Measurements from ENCODE around the gene L2HGDH. TPM values are rescaled to one million over a fixed set of nuclear protein-coding genes. Genes with fewer than 3 reads are reported as not detected.

The L2HGDH gene
- total and polyA plus RNA-seq, 10 of the 15 experiments (the other 5 are each of a cell fraction or from before 2014, with no cell fraction given): 2.6 to 18.3 (median 13.5) TPM

GRCh38 chr14:50265029-50265428 is 47.0 kb downstream of the L2HGDH start:
- no peaks in the 10 kb centered on the region for H3K79me2 ChIP-seq (ENCODE audit: control insufficient read depth, insufficient read depth, low read length)
- POLR2A ChIA-PET: no interaction called here
- RAD21 ChIA-PET (ENCODE audit: unreplicated experiment): no interaction called here
- FAIRE-seq: no peak
- H3K4me2 ChIP-seq (ENCODE audit: control insufficient read depth, insufficient read depth): no peak overlapping the region
- H3K9me3 ChIP-seq (replicated peaks; ENCODE audit: control insufficient read depth, insufficient read depth, low read length): no peaks in the 10 kb centered on the region
- no peak overlapping the region for H2AFZ ChIP-seq (ENCODE audit: control insufficient read depth, low read depth, low read length)
- in situ Hi-C loops (cut with MboI): no loop called here
- DNase-seq (ENCODE audit: low read depth, low spot score): no peak
- TF ChIP-seq ATF2 (IDR thresholded peaks at IDR 0.05; ENCODE audit: low read length): no peak
- TF ChIP-seq CREB1 (IDR thresholded peaks at IDR 0.05; ENCODE audit: low read depth): no peak
- no peak for TF ChIP-seq STAT3 (IDR thresholded peaks at IDR 0.05; ENCODE audit: low read depth, low read length)
- no peak overlapping the region for H3K9ac ChIP-seq (ENCODE audit: control insufficient read depth, insufficient read depth, low read length)
- intact Hi-C loops (cut with micrococcal nuclease; ENCODE audit: unreplicated experiment): no loop called here
- no TSS peak for BruUV-seq (replicated peaks)
- no peak overlapping the region for H3K4me3 ChIP-seq
- no peaks in the 10 kb centered on the region for H3K4me1 ChIP-seq (ENCODE audit: control insufficient read depth, insufficient read depth, low read length)
- no peaks in the 10 kb centered on the region for H3K27me3 ChIP-seq (replicated peaks in 1 of 2; ENCODE audit: control insufficient read depth in 2 of 2, insufficient read depth in 2 of 2, low read length in 1 of 2)
- SMC1A ChIA-PET (ENCODE audit: uncharacterized antibody, unreplicated experiment): no interaction called here
- no peak for ATAC-seq
- H3K27ac ChIP-seq (ENCODE audit: control insufficient read depth, insufficient read depth): no peak overlapping the region
- CTCF ChIA-PET: no interaction called here
- H4K20me1 ChIP-seq (ENCODE audit: control insufficient read depth, insufficient read depth): no peaks in the 10 kb centered on the region
- H3K36me3 ChIP-seq (ENCODE audit: control insufficient read depth in 2 of 2, insufficient read depth in 2 of 2, low read length in 1 of 2): no peaks in the 10 kb centered on the region

- RAD21 ChIA-PET (ENCODE audit: unreplicated experiment): no interaction called here
- ATAC-seq: no peak
- POLR2A ChIA-PET: no interaction called here
- intact Hi-C loops (cut with micrococcal nuclease; ENCODE audit: unreplicated experiment) (no loop called here), in situ Hi-C loops (cut with MboI) (no loop called here)
- Histone ChIP-seq H3K4me3 (no peak overlapping the region), H3K4me1 (ENCODE audit: control insufficient read depth, insufficient read depth, low read length) (no peaks in the 10 kb centered on the region), H2AFZ (ENCODE audit: control insufficient read depth, low read depth, low read length) (no peak overlapping the region), H3K36me3 (ENCODE audit: control insufficient read depth in 2 of 2, insufficient read depth in 2 of 2, low read length in 1 of 2) (no peaks in the 10 kb centered on the region), H3K27ac (ENCODE audit: control insufficient read depth, insufficient read depth) (no peak overlapping the region), H3K27me3 (replicated peaks in 1 of 2; ENCODE audit: control insufficient read depth in 2 of 2, insufficient read depth in 2 of 2, low read length in 1 of 2) (no peaks in the 10 kb centered on the region), H3K79me2 (ENCODE audit: control insufficient read depth, insufficient read depth, low read length) (no peaks in the 10 kb centered on the region), H3K9me3 (replicated peaks; ENCODE audit: control insufficient read depth, insufficient read depth, low read length) (no peaks in the 10 kb centered on the region), H3K4me2 (ENCODE audit: control insufficient read depth, insufficient read depth) (no peak overlapping the region), H4K20me1 (ENCODE audit: control insufficient read depth, insufficient read depth) (no peaks in the 10 kb centered on the region), H3K9ac (ENCODE audit: control insufficient read depth, insufficient read depth, low read length) (no peak overlapping the region)
- no peak for DNase-seq (ENCODE audit: low read depth, low spot score)
- CTCF ChIA-PET: no interaction called here
- no peak for FAIRE-seq
- BruUV-seq (replicated peaks): TSS peak; percentile 61
- SMC1A ChIA-PET (ENCODE audit: uncharacterized antibody, unreplicated experiment): interaction anchor here (0.9 kb wide), 1 partner anchor 256 kb away, joined by 4 read pairs; no protein-coding TSS in a partner anchor
- WGBS (ENCODE audit: insufficient coverage, insufficient replicate concordance, low lambda C conversion rate, missing lambda C conversion rate): 52% methylated on average over 4 of the region's 4 CpGs
- no peak for TF ChIP-seq CEBPB (IDR thresholded peaks at IDR 0.05; ENCODE audit: borderline replicate concordance in 1 of 2, low read depth in 2 of 2, low read length in 2 of 2)
- TF ChIP-seq STAT3 (IDR thresholded peaks at IDR 0.05; ENCODE audit: low read depth, low read length): no peak
- TF ChIP-seq NR2C2 (IDR thresholded peaks at IDR 0.05; ENCODE audit: borderline replicate concordance, control insufficient read depth, insufficient read length, low read depth): no peak
- TF ChIP-seq BHLHE40 (IDR thresholded peaks at IDR 0.05; ENCODE audit: borderline replicate concordance in 1 of 2, low read depth in 2 of 2, low read length in 1 of 2): no peak
- TF ChIP-seq MEF2B (IDR thresholded peaks at IDR 0.05; ENCODE audit: partially characterized antibody, poor library complexity, severe bottlenecking): no peak
- no peak for TF ChIP-seq ZNF24 (IDR thresholded peaks at IDR 0.05)
- no peak for TF ChIP-seq CBX3 (IDR thresholded peaks at IDR 0.05; ENCODE audit: borderline replicate concordance, low read depth)
- no peak for TF ChIP-seq BCL11A (IDR thresholded peaks at IDR 0.05; ENCODE audit: low read depth, low read length)
- no peak for TF ChIP-seq RELB (IDR thresholded peaks at IDR 0.05; ENCODE audit: low read depth)
- no peak for TF ChIP-seq PRDM15 (CRISPR knock-in tag; IDR thresholded peaks at IDR 0.05)
Observed at GRCh38 chr14:50263321-50263720, 48.7 kb downstream of the L2HGDH start.
